GM20431 (cell line): Measurements from ENCODE around the gene GDI1.

Source experiments
- in situ Hi-C: fragments of 300-500 bp; cut with MseI, MboI; formaldehyde crosslinking; loops from one replicate; pipeline ENCODE4 v1.15.0; 2020; ENCODE audit warnings: low sequenced_read_pairs; ENCODE audit not compliant: unreplicated experiment

Gene GDI1

DNA sequence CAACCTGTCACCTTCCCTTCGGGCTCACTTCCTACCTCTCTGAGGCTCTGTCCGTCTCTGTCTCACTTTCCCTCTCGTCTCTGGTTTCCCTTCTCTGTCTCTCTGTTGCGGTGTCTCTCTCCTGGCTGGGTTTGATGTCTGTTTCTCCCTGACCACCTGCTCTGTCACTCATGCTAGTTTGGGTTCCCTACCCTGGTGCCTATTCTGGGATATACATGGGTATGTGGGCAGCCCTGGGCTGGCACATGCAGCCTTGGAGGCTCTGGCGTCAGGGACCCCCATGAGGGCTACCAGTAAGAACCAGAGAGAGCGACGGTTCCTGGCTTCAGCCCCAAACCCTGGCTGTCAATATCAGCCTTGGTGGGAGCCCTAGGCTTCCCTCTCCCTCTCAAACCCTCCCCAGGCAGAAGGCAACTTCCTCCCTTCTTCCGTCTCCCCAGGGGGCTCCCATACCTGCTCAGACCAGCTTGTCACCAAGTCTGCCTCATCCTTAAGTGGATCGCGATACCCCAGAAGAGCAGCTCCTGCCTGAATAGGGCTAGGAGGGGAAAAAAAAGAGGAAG is 28.2 kb upstream of the GDI1 start:
- in situ Hi-C loops: no loop called here

DNA sequence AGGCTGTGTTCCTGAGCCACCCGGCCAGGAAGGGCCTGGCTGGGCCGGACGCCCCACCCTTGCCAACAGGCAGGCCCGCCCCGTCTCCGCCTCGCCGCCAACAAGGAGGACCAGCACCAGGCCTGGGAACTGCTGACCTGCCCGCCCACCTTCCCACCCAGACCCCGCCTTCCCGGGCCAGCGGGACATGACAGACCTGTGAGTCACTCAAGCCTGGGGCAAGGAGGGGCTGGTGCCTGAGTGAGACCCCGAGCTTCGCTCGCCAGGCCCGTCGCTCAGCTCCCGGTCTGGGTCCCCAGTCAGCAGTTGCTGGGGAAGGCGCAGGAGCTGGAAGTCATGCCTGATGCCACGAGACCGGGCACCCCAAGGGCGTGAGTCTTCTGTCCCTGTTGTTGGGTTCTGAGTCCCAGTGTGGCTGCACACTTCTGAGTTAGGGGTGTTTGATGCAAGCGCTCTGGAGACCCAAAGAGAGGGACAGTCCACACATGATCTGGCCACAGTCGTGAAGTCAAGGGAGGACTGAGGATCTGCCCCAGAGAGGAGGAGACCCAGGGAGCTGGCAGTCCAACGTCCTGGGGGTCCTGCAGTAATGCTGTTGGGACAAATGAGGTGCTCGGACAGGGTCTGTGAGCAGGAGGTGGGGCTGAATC is 27.6 kb upstream of the GDI1 start, which contains the start of gene DNASE1L1:
Gene DNASE1L1 (minus strand): TSS at position 33 of the 650 bp plus-strand sequence. CDS start 3,686 bp downstream, outside the sequence.
- in situ Hi-C loops: no loop called here

DNA sequence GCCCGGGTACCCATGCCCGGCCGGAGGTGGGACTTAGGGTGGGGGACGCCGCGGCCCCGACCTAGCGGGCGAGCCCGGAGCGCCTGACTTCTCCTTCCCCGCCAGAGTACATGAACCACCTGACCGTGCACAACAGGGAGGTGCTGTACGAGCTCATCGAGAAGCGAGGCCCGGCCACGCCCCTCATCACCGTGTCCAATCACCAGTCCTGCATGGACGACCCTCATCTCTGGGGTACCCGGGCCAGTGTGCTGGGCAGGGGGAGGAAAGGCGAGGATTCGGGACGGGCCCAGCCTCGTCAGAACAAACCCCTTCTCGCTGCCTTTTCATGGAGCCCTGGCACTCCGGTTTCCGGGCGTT is 25.0 kb upstream of the GDI1 start:
- in situ Hi-C loops: no loop called here

DNA sequence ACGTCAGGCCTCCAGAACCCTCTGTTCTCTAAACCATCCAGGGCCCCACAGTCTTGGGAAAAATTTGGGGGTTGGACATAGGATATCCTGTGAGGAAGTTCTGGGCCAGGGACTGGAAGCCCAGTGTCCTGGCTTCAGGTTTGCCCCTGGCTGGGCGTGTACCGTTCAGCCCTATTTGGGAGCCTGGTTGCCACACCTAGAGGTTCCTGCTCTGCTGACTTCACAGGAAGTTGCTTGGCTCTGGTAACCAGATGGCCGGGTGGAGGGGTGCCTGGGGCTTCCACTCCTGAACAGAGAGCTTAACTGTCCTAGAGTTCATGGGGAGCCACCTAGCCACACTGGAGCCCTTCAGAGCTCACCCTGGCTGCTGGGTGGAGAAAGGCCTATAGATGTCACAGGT is 24.5 kb upstream of the GDI1 start:
- in situ Hi-C loops: no loop called here

DNA sequence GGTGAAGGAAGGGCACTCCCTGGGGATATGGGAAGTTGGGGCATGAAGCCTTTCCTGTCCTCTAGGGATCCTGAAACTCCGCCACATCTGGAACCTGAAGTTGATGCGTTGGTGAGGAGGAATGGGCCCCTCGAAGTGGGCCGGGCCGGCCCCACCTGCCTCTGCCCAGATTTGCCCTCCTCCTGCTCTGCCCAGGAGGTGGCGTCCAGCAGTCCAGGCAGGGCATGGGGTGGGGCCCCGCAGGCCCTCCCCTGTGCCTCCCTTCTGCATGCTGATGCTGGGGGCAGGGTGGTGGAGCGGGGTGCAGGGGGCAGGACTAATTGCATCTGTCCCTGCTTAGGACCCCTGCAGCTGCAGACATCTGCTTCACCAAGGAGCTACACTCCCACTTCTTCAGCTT is 23.8 kb upstream of the GDI1 start:
- in situ Hi-C loops: no loop called here

DNA sequence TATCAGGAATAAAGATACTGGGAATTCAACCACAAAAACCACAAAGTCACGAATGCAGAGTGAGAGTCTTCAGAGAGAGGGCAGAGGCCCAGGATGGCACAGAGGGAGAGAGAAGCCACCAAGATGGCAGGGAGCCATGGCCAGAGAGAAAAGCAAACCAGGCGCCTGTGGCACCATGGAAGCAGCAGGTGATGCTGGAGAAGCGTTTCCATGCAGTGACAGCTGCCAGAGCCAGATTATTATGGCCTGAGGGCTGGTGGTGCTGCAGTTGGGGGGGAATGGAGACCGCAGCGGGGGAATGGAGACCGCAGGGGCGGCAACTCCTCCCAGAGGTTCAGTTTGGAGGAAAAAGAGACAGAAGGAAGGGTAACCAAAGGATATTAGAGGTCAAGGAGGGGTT is 19.8 kb upstream of the GDI1 start:
- in situ Hi-C loops: no loop called here

DNA sequence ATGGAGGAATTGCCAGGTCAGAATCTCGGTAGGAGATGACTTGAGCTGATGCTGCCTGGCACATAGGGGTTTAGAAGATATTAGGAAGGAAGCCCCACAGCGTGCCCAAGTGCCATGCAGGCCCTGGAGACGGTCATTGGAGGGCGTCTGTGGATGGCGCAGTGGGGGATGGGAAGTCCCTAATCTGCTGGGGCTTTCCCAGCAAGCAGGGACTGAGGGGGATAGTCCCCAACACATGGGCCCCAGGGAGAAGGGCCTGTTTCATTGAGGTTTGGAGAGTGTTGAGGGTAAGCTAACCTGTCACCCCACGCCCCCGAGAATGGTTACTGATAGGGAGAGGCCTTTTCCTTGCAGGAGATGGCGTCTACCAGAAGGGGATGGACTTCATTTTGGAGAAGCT is 17.8 kb upstream of the GDI1 start:
- in situ Hi-C loops: no loop called here

DNA sequence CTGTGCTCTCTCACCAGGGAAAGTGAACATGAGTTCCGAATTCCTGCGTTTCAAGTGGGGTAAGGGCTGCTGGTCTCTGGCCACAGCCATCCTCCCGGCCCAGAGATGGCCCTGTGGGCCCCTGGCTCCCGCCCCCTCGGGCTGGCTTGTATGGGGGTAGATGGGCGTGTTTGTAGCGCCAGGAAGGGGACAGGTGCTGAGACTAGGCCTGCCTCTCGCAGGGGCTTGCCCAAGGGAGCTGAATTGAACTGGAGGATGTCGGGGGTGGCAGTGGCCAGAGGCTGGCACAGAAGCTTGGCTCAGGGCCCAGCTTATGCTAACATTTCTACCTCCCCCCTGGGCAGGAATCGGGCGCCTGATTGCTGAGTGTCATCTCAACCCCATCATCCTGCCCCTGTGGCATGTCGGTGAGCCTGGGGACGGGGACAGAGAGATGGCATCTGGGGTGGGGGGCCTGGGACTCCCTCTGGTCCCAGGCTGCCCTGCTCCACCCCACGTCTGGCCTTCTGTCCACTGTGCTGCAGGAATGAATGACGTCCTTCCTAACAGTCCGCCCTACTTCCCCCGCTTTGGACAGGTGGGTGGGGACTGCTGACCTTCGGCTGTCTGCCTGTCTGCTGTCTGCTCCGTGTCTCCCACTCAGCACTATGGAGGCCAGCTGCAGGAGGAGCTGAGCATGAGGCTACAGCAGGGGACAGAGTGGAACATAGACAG is 17.1 kb upstream of the GDI1 start:
- in situ Hi-C loops: no loop called here

DNA sequence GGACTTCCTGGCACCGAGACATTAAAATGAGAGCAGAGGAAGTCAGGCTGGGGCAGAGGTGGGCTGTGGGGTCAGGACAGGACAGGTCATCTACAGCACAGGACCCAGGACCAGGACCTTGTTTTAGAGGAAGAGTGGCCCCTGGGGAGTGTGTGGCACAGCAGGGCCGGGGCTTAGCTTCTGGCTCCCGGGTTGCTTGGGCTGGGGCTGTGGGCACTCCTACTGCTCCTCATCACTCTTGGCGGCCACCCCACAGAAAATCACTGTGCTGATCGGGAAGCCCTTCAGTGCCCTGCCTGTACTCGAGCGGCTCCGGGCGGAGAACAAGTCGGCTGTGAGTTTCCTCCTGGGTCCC is 16.6 kb upstream of the GDI1 start:
- in situ Hi-C loops: no loop called here

DNA sequence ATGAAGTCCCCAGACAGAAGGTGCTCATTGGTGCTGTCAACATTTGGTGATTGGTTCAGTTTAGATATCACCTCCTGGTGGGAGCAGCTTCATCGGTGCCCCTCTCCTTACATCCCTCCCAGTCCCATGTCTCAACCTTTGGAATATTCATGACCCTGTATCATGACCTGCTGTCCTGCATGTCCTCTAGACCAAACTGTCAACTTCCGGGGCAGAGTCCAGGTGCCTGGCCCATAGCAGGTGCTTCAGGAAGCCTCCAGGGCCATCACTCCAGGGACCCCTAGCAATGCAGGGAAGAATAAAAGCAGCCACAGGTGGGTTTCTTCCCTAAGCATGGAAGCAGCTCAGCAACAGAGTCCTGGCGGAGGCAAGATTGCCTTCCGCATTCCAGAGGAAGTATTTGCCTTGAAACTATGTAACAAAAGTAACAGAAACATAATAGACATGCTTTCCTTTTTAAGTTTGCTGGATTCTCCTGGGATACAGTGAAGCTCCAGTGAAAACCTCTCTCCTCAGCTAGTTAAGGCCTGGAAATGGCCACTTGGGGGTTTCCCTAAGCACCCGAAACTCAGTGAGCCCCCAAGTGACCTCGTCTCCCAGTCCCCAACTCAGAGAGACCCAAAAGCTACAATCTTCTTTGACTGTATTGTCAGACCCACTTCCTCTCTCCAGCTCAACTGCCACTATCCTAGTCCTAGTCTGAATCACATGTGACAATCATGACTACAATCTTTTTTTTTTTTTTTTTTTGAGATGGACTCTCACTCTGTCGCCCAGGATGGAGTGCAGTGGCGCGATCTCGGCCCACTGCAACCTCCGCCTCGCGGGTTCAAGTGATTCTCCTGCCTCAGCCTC is 9.8 kb upstream of the GDI1 start:
- in situ Hi-C loops: no loop called here

DNA sequence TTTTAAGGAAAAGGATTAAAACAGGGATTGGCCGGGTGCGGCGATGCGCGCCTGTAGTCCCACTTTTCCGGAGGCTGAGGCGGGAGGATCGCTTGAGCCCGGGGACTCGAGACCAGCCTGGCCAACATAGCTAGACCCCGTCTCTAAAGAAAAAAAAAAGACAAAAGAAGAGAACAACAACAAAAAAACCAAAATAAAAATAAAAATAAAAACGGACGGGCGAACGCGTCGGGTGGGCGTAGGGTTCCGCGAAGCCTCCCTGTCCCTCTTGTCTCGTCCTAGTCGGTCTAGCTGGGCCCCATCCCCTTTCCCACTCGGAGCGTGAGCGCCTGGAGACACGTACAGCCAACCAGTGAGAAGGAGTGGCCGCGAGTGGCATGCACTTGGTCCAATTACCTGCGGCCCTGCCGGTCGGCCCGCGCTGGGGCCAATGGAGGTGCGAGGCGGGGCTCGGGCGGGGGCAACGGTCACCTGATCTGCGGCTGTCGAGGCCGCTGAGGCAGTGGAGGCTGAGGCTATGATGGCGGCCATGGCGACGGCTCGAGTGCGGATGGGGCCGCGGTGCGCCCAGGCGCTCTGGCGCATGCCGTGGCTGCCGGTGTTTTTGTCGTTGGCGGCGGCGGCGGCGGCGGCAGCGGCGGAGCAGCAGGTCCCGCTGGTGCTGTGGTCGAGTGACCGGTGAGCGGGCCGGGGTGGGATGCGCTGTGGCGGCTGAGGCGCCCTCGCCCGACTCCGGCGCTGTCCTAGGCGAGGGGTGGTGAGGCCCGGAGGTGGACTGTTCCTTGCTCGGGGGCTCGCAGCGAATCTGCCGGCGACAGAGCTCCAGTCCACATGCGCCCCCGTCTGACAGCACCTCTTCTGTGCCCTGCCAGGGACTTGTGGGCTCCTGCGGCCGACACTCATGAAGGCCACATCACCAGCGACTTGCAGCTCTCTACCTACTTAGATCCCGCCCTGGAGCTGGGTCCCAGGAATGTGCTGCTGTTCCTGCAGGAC is 8.5 kb upstream of the GDI1 start, which contains the start of gene ATP6AP1:
Gene ATP6AP1 (plus strand): TSS at position 502 of the 996 bp plus-strand sequence. CDS start 16 bp downstream, at position 518.
- in situ Hi-C loops: no loop called here

DNA sequence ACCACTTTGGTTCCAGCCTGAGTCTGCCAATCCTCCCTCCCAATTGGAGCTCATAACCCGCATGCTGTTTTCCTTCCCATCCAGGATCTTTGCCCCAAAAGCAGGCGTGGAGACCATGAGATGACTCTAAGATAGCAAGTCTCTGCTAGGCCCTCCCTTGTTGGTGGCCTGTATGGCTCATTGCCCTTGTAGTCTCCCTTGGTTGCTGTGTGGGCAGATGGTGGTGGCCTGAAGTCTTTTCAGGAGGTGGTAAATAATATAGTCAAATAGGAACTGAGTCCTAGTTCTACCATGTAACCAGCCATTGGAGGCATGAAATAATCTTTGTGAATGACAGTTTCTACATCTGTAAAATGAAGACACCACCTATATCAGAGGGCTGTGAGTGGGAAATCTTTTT is 7.2 kb upstream of the GDI1 start:
- in situ Hi-C loops: no loop called here

DNA sequence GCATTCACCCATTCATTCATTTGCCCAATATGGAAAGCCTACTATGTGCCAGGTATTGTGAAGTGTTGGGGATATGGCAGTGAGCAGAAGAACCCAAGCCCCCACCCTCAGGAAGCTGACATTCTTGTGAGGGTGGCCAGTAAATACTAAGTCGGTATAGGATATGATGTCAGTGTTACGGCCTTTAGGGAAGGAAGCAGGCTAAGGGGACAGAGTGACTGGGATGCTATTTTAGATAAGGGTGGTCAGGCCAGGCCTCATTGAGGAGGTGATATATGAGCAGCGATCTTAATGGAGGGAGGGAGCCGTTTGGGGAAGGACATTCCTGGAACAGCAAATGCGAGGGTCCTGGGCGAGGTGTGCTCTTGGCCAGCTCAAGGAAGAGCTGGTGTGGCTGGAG is 6.5 kb upstream of the GDI1 start:
- in situ Hi-C loops: no loop called here

DNA sequence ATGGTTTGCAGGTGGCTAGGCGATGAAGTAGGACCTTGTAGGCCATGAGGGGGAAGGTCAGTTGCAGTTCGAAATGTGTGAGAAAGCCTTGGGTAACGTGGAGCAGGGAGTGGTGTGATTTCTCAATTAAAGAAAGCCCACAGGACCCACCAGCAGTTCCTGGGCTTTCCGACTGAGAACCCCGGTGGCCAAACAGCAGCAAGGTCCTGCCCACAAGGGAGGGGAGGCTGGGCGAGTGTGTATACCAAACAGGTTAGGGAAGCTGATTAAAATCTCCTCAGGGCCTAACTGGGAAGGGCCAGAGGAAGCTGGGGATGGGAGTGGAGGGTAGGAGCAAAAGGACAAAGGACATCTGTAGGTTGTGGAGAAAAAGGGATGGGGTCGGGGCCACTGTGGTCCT is 6.0 kb upstream of the GDI1 start:
- in situ Hi-C loops: no loop called here

DNA sequence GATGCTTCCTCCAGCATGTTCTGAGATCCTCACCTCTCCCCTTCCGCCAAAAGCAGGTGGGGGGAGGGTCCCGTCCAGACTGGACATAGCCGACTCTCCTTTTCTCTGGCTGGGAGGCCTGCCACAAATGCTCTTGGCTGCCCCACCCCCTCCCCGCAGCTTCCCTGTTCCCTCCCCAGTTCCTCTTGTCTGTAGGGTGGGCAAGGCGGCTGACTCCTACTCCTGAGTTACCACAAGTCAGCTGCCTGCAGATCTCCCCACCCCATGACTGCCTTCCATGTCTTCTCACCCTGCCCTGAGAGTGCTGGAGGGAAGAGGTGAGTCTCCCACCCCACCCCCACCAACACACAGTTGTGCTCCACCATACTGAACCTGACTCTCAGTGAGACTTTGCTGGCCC is 5.6 kb upstream of the GDI1 start:
- in situ Hi-C loops: no loop called here

DNA sequence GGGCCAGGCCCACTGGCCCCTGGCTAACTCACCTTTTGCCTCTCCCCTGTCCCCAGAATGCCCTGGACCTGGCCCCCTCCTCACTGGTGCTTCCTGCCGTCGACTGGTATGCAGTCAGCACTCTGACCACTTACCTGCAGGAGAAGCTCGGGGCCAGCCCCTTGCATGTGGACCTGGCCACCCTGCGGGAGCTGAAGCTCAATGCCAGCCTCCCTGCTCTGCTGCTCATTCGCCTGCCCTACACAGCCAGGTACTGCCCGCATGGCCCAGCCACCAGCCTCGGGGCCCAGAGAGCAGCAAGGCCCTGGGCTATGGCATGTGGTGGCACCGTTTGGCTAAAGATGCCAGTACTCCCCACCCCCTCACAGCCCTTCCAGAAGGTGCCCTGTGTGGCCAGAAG is 4.7 kb upstream of the GDI1 start:
- in situ Hi-C loops: no loop called here

DNA sequence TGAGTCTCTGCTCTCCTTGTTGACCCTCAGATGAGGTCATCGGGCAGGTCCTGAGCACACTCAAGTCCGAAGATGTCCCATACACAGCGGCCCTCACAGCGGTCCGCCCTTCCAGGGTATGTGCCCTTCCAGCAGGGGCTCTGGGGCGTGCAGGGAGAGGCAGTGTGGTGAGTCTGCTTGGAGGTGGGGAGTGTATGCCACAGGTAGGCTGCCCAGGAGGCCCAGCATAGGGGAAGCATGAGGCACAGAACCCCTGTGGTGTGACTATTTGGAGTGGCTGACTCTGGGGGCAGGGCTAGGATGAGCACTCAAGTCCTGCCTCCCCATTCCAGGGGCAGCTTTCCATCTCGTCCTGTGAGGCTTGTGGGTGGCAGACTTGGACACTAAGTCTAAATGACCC is 3.3 kb upstream of the GDI1 start:
- in situ Hi-C loops: no loop called here

DNA sequence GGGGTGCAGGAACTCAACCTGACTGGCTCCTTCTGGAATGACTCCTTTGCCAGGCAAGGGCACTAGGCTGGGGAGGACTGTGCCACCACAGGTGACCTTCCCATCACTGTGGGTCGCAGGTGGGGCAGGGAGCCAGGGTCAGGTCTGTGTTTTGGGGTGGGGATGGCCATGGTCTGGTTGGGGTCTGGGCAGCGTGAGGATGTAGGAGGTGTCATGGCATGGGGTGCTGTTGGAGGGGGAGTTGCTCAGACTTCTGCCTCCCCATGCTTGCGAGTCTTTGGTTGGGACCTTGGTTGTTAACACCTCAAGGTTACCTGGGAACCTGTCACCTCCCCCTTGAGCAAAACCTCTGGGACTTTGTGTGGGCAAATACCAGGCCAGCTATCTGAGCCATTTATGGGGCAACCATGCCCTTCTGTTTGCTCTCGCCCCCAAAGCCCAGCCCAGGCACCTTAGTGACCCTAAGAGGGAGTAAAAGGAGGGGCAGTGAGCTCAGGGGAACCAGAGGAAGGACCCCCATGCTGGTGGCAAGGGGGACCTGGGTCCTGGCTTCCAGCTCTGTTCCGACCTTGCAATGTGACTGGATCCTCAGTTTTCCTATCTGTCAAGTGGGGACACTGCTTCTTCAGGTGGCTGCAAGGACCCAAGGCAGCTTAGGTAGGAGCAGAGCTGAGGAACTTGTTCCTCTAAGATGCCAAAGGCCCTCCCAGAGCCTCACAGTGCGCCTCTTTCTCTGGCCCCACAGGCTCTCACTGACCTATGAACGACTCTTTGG is 2.4 kb upstream of the GDI1 start:
- in situ Hi-C loops: no loop called here

DNA sequence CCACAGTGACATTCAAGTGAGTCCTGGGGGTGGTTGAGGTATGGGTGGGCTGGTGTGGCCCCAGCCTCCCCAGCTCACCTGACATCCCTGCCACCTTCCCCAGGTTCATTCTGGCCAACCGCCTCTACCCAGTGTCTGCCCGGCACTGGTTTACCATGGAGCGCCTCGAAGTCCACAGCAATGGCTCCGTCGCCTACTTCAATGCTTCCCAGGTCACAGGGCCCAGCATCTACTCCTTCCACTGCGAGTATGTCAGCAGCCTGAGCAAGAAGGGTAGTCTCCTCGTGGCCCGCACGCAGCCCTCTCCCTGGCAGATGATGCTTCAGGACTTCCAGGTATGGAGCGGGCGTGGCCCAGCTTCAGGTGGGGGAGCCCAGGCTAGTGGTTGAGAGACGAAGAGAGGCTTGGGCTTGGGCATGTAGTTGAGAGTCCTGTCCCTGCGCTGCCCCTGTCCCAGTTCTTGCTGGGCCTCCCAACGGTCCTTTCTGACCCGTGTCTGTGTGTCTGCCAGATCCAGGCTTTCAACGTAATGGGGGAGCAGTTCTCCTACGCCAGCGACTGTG is 1.7 kb upstream of the GDI1 start:
- in situ Hi-C loops: no loop called here
